HG02642 (cell line): ENCODE measurements around the gene AP3D1.
"Not testable (repeated sequence)": the region's sequence is repeated elsewhere in the genome, so short reads cannot be mapped to it uniquely, and the experiment has no call there.

Experiments used
- ATAC-seq: cut with Tn5 transposase; IDR thresholded peaks from one replicate; pipeline ENCODE4 v1.9.1; 2021; ENCODE audit warnings: mild to moderate bottlenecking; ENCODE audit not compliant: unreplicated experiment, poor library complexity

The AP3D1 gene

GRCh38 chr19:2129892-2130770 is 21.2 kb downstream of the AP3D1 start:
- ATAC-seq = no peak

DNA sequence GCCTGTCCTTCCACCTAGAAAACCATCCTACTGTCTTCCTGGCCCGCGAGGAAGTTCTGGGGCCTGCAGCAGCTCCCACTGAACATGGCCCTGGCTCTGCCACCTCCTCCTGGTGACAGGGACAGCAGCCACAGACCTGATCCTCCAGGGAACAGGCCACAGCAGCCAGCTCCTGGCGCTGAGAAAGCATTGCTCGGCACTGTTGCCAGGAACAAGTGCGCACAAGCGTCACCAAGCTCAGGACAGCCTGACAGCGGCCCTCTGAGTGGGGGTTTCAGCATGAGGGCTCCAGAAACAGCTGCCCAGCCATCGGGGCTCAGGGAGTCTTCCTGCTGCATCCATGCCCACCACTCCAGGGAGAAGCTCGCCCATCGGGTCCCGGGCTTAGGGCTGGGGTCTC is 21.9 kb downstream of the AP3D1 start:
- no peak for ATAC-seq

GRCh38 chr19:2129022-2129421 is 22.3 kb downstream of the AP3D1 start:
- ATAC-seq = no peak

DNA sequence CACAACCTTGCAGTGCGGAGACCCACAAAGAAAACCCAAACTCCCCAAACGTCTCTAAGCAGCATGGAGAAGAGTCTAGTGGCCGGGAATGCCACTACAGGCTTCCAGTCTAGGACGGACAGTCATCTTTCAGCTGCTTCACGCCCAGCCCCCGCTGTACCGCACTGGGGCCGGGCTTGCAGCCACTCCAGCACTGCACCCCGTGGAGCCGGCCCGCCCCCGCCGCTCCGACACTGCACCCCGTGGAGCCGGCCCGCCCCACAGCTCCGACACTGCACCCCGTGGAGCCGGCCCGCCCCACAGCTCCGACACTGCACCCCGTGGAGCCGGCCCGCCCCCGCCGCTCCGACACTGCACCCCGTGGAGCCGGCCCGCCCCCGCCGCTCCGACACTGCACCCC is 23.1 kb downstream of the AP3D1 start:
- not testable (repeated sequence) for ATAC-seq

- no peak for ATAC-seq
Measured at GRCh38 chr19:2127758-2128157, 23.6 kb downstream of the AP3D1 start.

GRCh38 chr19:2126879-2127518 is 24.4 kb downstream of the AP3D1 start:
- no peak for ATAC-seq

GRCh38 chr19:2123682-2124387 is 27.5 kb downstream of the AP3D1 start:
- ATAC-seq = no peak

DNA sequence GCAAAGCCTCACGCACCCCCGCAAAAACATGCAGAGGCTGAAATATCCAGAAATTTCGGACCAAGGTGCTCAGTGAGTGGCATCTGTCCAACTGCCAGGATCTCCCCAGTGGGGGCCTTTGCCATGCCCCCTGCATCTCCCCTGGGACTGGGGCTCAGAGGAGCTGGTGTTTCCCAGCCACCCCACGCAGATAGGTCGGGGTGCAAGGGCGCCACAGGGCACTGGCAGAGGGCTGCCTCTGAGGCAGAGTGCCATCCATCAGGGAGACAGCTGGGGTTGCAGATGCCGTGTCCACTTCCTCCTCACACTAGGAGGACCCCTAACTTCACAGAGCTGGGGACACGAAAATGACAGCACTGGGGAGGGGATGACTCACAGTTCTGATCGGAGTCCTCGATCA is 28.4 kb downstream of the AP3D1 start:
- no peak for ATAC-seq

DNA sequence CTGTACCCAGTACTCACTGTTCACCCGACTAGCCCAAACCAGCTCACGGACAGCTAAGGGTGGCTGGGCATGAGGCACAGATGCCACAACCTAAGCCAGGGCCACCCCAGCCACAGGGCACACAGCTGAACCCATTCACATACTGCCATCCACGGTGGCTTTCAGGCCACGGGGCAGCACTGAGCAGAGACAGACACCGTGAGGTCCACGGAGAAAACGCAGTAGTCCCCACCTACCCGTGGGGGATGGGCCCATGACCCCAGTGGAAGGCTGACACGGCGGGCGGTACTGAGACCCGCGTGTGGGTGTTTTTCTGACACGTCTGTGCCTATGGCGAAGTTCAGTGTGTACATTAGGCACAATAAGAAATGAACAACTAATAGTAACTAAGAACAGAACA is 29.1 kb downstream of the AP3D1 start:
- no peak for ATAC-seq

DNA sequence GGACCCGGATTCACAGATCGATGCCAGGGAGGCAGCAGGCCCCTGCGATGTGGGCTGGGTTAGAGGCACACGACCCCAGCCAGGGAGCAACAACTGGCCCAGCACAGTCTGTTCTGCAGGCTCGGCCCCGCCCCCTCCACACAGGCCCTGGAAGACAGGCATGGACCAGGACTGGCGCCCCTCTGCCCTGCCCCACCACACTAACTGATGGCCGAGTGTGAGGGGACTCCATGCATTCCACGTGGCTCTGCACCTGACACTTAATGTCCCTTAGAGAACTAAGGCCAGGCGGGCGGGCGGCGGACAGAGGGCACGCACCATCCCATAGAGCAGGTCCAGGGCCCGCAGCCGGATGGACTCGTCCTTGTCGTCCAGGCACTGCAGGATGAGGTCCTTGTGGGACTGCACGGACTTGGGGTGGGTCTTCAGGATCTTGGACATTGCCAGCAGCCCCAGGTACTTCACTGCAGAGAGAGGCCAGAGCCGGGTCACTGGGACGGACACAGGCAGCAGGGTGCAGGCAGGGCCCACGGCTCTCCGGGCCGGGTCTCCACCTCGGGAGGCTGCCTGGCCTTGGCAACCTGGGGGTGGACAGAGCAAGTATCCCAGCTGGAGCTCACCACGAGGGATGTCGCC is 29.8 kb downstream of the AP3D1 start:
- ATAC-seq = no peak

DNA sequence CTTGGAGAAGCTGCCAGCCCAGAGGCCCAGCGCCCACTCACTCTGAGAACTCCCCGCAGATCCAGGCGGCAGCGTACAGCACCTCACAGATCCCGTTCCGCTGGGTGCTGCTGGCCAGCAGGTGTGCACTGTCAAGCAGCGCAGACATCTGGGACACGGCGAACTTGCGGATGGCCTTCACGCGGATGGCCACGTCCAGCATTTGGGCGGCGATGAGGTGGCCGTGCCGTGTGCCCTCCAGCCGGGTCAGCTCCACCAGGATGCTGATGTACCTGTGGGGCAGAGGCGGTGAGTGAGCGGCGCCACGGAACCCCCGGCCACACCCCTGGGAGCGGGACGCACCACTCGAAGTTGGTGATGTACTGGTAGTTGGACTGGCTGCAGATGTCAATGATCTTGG is 30.5 kb downstream of the AP3D1 start:
- ATAC-seq = no peak

- ATAC-seq = no peak
Measured at GRCh38 chr19:2119921-2120785, 31.2 kb downstream of the AP3D1 start.

- ATAC-seq = no peak
Measured at GRCh38 chr19:2118438-2118837, 32.9 kb downstream of the AP3D1 start.

- ATAC-seq = no peak
Measured at GRCh38 chr19:2117215-2117960, 34.0 kb downstream of the AP3D1 start.

DNA sequence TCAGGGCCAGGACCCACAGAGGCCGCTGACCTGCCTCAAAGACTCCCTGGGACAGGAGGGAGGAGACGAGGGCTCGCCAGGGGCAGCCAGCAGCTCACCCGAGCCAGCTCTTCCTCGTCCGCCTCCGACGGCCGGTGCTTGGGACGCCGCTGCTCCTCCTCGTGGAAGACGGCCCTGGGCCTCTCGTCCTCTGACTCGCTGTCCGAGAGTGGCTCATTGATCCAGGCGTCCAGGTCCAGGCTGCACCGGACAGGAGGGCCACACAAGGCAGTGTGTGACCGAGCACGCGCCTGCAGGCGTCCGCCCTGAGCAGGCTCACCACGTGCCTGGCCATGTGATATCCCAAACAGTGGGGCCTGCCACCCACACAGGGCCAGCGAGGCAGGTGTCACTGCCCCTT is 34.9 kb downstream of the AP3D1 start:
- ATAC-seq = no peak

DNA sequence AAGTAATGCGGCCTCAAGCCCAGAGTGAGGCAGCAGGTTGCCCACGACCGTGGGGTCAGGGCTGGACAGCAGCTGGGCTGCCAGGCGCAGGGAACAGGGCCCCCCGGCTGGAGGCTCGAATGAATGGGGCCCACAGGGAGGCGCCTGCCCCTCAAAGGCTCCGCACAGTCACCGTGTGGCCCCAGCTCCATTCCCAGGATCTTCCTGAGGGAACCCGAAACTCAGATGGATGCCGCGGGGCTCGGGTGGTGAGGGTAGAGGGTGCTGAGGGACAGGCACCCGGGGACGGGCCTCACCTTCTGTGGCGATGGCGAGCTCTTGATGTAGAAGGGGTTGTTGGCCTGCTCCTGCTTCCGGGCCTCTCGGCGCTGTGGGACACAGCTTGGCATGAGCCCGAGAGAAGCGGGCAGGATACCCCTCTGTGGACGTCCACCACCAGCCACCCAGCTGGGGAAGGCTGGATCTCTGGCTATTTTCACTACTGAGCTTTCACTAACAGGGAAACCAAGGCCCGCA is 35.4 kb downstream of the AP3D1 start:
- no peak for ATAC-seq

GRCh38 chr19:2115324-2115723 is 36.0 kb downstream of the AP3D1 start:
- no peak for ATAC-seq

DNA sequence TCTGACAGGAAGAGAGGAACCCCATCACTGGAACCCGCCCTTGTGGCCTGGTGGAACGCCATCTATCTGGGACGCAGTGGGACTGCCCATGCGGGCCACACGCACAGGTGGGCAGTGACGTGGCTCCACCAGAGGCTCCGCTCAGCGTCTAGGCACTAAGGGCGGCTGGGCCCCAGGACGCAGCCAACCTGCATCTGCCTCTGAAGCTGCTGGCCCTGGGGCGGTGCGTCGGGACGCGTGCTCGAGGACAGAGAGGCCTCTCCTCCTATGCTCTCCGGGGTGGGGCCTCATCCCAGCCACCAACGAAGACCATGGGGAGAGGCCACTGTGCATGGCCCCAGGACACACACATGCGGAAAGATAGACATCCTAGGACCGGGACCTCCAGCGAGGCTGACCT is 36.5 kb downstream of the AP3D1 start:
- ATAC-seq = no peak

DNA sequence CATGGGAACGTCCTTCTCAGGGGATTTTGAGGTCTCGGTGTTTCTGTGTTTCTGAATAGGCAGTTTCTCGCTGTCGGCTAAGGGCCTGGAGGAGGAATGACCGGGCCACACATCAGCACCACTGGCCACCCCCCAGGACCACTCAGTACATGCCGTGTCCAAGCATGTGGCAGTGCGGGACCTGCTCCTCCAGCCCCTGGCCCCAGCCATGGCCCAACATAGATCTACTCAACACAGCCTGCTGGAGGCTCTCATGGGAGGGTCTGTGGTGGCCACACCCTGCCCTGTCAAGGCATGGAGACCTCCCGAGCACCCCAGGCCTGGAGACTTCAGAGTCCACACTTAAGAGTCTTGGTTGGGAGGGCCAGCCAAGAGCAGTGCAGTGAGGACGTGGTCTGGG is 37.1 kb downstream of the AP3D1 start:
- ATAC-seq = no peak
